Left lobe of liver (tissue), 2 donors: ENCODE results near the gene LMBR1. TPM values are rescaled to one million over a fixed set of nuclear protein-coding genes. Genes with fewer than 3 reads are reported as not detected.
A peak's percentile ranks its signal among the peaks of the same experiment; 100 is the strongest.
"Not testable (repeated sequence)": the region's sequence is repeated elsewhere in the genome, so short reads cannot be mapped to it uniquely, and the experiment has no call there.

ENCODE experiments used
- ATAC-seq: fragments of 200-7000 bp; cut with Tn5 transposase; one replicate; pipeline ENCODE4 v1.9.1; 2020; ENCODE audit warnings: mild to moderate bottlenecking, moderate library complexity
- DNase-seq: peaks from one replicate; pipeline ENCODE4 v3.0.0-alpha.2; 2020; ENCODE audit warnings: low spot score
- total RNA-seq: library from RNA; stranded (reverse); gene quantifications from one replicate; pipeline ENCODE4 v1.2.1, GENCODE V29; 2021
- donor health status: DM: no; HTN: no; CAD: no; lungs with moderate emphysema.
- donor health status: DM: no; HTN: yes; CAD: no.

The LMBR1 gene
- 28.7 TPM for total RNA-seq

GRCh38 chr7:156892821-156893706, at the start of gene LMBR1:
LMBR1 (minus strand) TSS chr7:156893183; CDS start chr7:156892993, 190 bp downstream.
- DNase-seq: peak; percentile 98
- peak; percentile 92 for ATAC-seq

- DNase-seq (no peak), ATAC-seq (peak; percentile 17)
These were observed 49.7 kb upstream of the LMBR1 start for GRCh38 chr7:156942708-156943090.

- DNase-seq (no peak), ATAC-seq (no peak)
These were observed 48.6 kb upstream of the LMBR1 start for GRCh38 chr7:156941393-156942182.

- DNase-seq (no peak), ATAC-seq (no peak)
These were observed 47.6 kb upstream of the LMBR1 start for GRCh38 chr7:156940421-156941122.

- DNase-seq, ATAC-seq: not testable (repeated sequence)
These were observed 43.8 kb upstream of the LMBR1 start for GRCh38 chr7:156936766-156937165.

GRCh38 chr7:156935250-156935649, 42.3 kb upstream of the LMBR1 start:
- ATAC-seq: no peak
- no peak for DNase-seq

GRCh38 chr7:156932006-156932405, 39.0 kb upstream of the LMBR1 start:
- DNase-seq: peak; percentile 12
- peak; percentile 57 for ATAC-seq

GRCh38 chr7:156929789-156930539, 37.0 kb upstream of the LMBR1 start:
- ATAC-seq: no peak

GRCh38 chr7:156928406-156928747, 35.4 kb upstream of the LMBR1 start:
- no peak for ATAC-seq
- DNase-seq: peak; percentile 21

More at GRCh38 chr7:156929789-156930539, 37.0 kb upstream of the LMBR1 start:
- DNase-seq: peak; percentile 23

GRCh38 chr7:156927571-156928405, 34.8 kb upstream of the LMBR1 start:
- DNase-seq (peak; percentile 1), ATAC-seq (no peak)

GRCh38 chr7:156925821-156926220, 32.8 kb upstream of the LMBR1 start:
- peak; percentile 18 for DNase-seq
- ATAC-seq: not testable (repeated sequence)

GRCh38 chr7:156922304-156922703, 29.3 kb upstream of the LMBR1 start:
- peak; percentile 31 for DNase-seq
- not testable (repeated sequence) for ATAC-seq

- not testable (repeated sequence) for ATAC-seq, DNase-seq
These were observed 27.7 kb upstream of the LMBR1 start for GRCh38 chr7:156920487-156921373.

GRCh38 chr7:156920076-156920475, 27.1 kb upstream of the LMBR1 start:
- ATAC-seq: no peak
- DNase-seq: no peak

- DNase-seq (no peak), ATAC-seq (no peak)
These were observed 26.2 kb upstream of the LMBR1 start for GRCh38 chr7:156919132-156919713.

- no peak for DNase-seq
- ATAC-seq: no peak
These were observed 25.7 kb upstream of the LMBR1 start for GRCh38 chr7:156918635-156919034.

- not testable (repeated sequence) for DNase-seq, ATAC-seq
These were observed 16.7 kb upstream of the LMBR1 start for GRCh38 chr7:156909574-156910252.
